Naive thymus-derived CD4-positive, alpha-beta T cell (primary cell): ENCODE data around the gene GRIA3. TPM values are rescaled to one million over a fixed set of nuclear protein-coding genes. Genes with fewer than 3 reads are reported as not detected.

Experiments
- ATAC-seq: fragments of 150-1000 bp; cut with Tn5 transposase; 2 replicates; pipeline ENCODE4 v1.10.0; 2021; ENCODE audit warnings: mild to moderate bottlenecking, moderate library complexity
- CTCF ChIA-PET: fragments of 350-600 bp; sonication (Branson Sonifier 250); formaldehyde crosslinking; loops from one replicate; lab custom pipeline; 2021; ENCODE audit warnings: antibody characterized with exemption; lab: Charles Lee
- POLR2A ChIA-PET: fragments of 350-600 bp; sonication (Branson Sonifier 250); formaldehyde crosslinking; loops from one replicate; lab custom pipeline; 2021; ENCODE audit warnings: antibody characterized with exemption, inconsistent platforms; lab: Charles Lee
- DNase-seq, 9 donors: peaks; one replicate each; pipeline versions ENCODE4 v3.0.0 to v3.0.0-alpha.2; 2020 to 2022; ENCODE audit warnings: mixed read lengths in 1 of 9
- H3K27ac ChIP-seq: one replicate; pipeline ENCODE4 v1.7.0; 2013; ENCODE audit warnings: mild to moderate bottlenecking, low read depth, low read length, moderate library complexity
- H3K27me3 ChIP-seq, 2 donors: one replicate each; pipeline ENCODE4 v1.7.0; 2013; ENCODE audit warnings: low read length in 2 of 2, mild to moderate bottlenecking in 2 of 2, moderate library complexity in 2 of 2; ENCODE audit not compliant: control insufficient read depth in 2 of 2, insufficient read depth in 2 of 2
- H3K36me3 ChIP-seq, 3 experiments: 1 replicate in 2 of 3; 2 replicates in 1 of 3; pipeline ENCODE4 v1.7.0; 2013; ENCODE audit warnings: low read length in 3 of 3, mild to moderate bottlenecking in 3 of 3, moderate library complexity in 1 of 3; ENCODE audit not compliant: insufficient read depth in 3 of 3, control insufficient read depth in 2 of 3
- H3K4me1 ChIP-seq, 2 donors: one replicate each; pipeline ENCODE4 v1.7.0; 2013; ENCODE audit warnings: low read length in 2 of 2, mild to moderate bottlenecking in 2 of 2, moderate library complexity in 1 of 2; ENCODE audit not compliant: control insufficient read depth in 2 of 2, insufficient read depth in 2 of 2
- H3K4me3 ChIP-seq: 2 replicates; pipeline ENCODE4 v1.7.0; 2013; ENCODE audit warnings: mild to moderate bottlenecking, low read length
- H3K9me3 ChIP-seq, 3 experiments: 1 replicate in 2 of 3; 2 replicates in 1 of 3; pipeline ENCODE4 v1.7.0; 2013; ENCODE audit warnings: low read length in 3 of 3; ENCODE audit not compliant: control insufficient read depth in 2 of 3
- H3K27ac Mint-ChIP-seq, 9 donors: one replicate each; pipeline ENCODE4 v1.8.0; 2020 to 2022; ENCODE audit warnings: mixed read lengths in 9 of 9, mild to moderate bottlenecking in 8 of 9, moderate library complexity in 5 of 9, inconsistent platforms in 2 of 9
- H3K27me3 Mint-ChIP-seq, 5 donors: one replicate each; pipeline ENCODE4 v1.8.0; 2021 to 2022; ENCODE audit warnings: mixed read lengths in 5 of 5, mild to moderate bottlenecking in 1 of 5
- H3K36me3 Mint-ChIP-seq, 5 donors: one replicate each; pipeline ENCODE4 v1.8.0; 2020 to 2022; ENCODE audit warnings: mixed read lengths in 5 of 5, mild to moderate bottlenecking in 3 of 5, inconsistent platforms in 1 of 5
- H3K4me1 Mint-ChIP-seq, 7 donors: one replicate each; pipeline ENCODE4 v1.8.0; 2020 to 2022; ENCODE audit warnings: mixed read lengths in 7 of 7, mild to moderate bottlenecking in 3 of 7, inconsistent platforms in 1 of 7
- H3K4me3 Mint-ChIP-seq, 10 donors: one replicate each; pipeline ENCODE4 v1.8.0; 2020 to 2022; ENCODE audit warnings: mild to moderate bottlenecking in 10 of 10, mixed read lengths in 10 of 10, moderate library complexity in 6 of 10, inconsistent platforms in 2 of 10
- H3K9me3 Mint-ChIP-seq, 11 donors: one replicate each; pipeline ENCODE4 v1.8.0; 2020 to 2022; ENCODE audit warnings: mixed read lengths in 11 of 11, mild to moderate bottlenecking in 4 of 11, inconsistent platforms in 1 of 11, moderate library complexity in 1 of 11
- intact Hi-C, 2 donors: fragments of 100-400 bp; cut with micrococcal nuclease; formaldehyde crosslinking; loops; one replicate each; pipeline ENCODE4 v1.15.1; 2023
- polyA plus RNA-seq, 2 donors: library from polyadenylated mRNA; unstranded; fragments of 300-500 nt; fragmentation: Illumina TruSeq; gene quantifications; one replicate each; pipeline ENCODE4 v1.2.3, GENCODE V29; 2021
- total RNA-seq, 6 experiments: library from RNA in 5 of 6; stranded (reverse) in 5 of 6; gene quantifications; 1 replicate in 5 of 6; 2 replicates in 1 of 6; pipeline ENCODE4 v1.2.3 and lab custom pipeline; 2021 to 2026

GRIA3 gene
- total and polyA plus RNA-seq, 7 experiments from 2014 or later: not detected

DNA sequence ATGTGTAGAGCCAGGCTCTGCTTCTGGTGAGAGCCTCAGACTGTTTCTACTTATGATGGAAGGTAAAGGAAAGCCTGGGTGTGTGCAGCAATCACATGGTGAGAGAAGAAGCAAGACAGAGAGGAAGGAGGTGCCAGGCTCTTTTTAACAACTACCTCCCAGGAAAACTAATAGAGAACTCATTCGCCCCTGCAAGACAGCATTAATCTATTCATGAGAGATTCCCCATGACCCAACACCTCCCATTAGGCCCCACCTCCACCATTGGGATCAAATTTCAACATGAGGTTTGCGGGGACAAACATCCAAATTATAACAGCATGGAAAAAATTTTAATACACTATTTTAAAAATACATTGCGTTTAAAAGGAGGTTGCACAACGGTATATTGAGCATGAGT, 24.7 kb upstream of the GRIA3 start:
- Mint-ChIP-seq H3K9me3 (peaks cover 0 to 18% (median 2%) of the 10 kb centered on the region in 11 donors), H3K4me3 (no peak overlapping the region), H3K27me3 (no peaks in the 10 kb centered on the region), H3K27ac (no peak overlapping the region), H3K36me3 (no peaks in the 10 kb centered on the region), H3K4me1 (no peaks in the 10 kb centered on the region)
- no peaks in the 10 kb centered on the region for H3K9me3 ChIP-seq
- ChIA-PET CTCF (no interaction called here), POLR2A (no interaction called here)
- no peak overlapping the region for H3K27ac ChIP-seq
- ATAC-seq (no peak), DNase-seq (no peak)
- no peaks in the 10 kb centered on the region for H3K36me3 ChIP-seq
- no peak overlapping the region for H3K4me3 ChIP-seq
- no peaks in the 10 kb centered on the region for H3K27me3 ChIP-seq
- no peaks in the 10 kb centered on the region for H3K4me1 ChIP-seq
- intact Hi-C loops: no loop called here

DNA sequence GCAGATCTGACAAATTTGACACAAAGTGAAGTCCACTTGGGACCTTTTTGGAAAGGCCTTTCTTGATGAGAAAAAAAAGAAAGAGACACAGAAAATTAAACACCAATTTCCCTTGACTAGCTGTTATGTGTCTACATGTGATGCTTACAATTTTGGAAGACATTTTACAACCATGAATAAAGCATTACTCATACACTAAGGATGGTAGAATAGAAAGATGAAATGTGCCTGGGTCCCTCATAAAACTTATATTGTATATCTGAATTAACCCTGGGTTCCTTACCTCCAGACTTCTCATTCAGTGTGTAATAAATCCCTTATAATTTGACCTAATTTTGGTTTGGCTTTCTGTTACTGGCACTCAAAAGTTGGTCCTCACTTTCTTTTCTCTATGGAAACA, 16.5 kb upstream of the GRIA3 start:
- no peaks in the 10 kb centered on the region for H3K4me1 ChIP-seq
- peaks cover 0 to 11% (median 0%) of the 10 kb centered on the region in 11 donors for H3K9me3 Mint-ChIP-seq
- H3K4me3 ChIP-seq: no peak overlapping the region
- no peaks in the 10 kb centered on the region for H3K9me3 ChIP-seq
- DNase-seq (no peak), ATAC-seq (no peak)
- no peak overlapping the region for H3K4me3 Mint-ChIP-seq
- no peaks in the 10 kb centered on the region for H3K36me3 Mint-ChIP-seq
- intact Hi-C loops: no loop called here
- no peaks in the 10 kb centered on the region for H3K27me3 ChIP-seq
- no peak overlapping the region for H3K27ac ChIP-seq
- ChIA-PET CTCF (no interaction called here), POLR2A (no interaction called here)
- peaks cover 0 to 7% (median 5%) of the 10 kb centered on the region in 5 donors for H3K27me3 Mint-ChIP-seq
- no peaks in the 10 kb centered on the region for H3K36me3 ChIP-seq
- no peaks in the 10 kb centered on the region for H3K4me1 Mint-ChIP-seq
- H3K27ac Mint-ChIP-seq: no peak overlapping the region

DNA sequence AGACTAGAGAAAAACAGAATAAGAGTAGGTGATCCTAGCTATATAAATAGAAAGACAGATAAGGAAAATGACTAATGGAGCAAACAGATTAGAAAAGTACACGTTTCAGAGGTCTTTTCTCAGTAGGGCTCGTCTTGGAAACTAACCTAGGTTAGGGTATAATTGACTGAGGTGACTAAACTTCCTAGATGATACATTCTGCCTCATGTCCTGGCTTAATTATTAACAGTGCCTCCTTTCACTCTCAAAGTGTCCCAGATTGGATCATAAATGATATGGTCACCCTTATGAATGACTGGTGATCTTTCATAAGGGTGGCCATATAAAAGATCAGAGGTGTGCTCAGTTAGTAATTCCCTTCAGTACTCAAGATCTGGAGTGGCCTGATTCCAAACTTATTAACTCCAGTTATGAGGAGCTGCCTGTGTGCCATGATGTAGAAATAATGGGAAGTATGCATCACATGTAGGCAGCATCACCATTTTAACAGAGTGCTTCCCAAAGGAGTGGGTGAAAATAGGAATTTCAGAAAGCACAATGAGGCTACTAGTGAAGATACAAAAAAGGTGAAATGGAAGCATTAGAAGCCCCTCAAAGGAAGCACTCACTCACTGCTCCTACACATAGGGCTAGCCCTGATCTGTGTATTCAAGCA, 14.7 kb upstream of the GRIA3 start:
- Mint-ChIP-seq H3K4me3 (no peak overlapping the region), H3K36me3 (no peaks in the 10 kb centered on the region), H3K4me1 (no peaks in the 10 kb centered on the region), H3K27ac (no peak overlapping the region), H3K27me3 (peaks cover 0 to 12% (median 5%) of the 10 kb centered on the region in 5 donors), H3K9me3 (peaks cover 0 to 11% (median 0%) of the 10 kb centered on the region in 11 donors)
- DNase-seq (no peak), ATAC-seq (no peak)
- Histone ChIP-seq H3K4me1 (no peaks in the 10 kb centered on the region), H3K4me3 (no peak overlapping the region), H3K27ac (no peak overlapping the region), H3K36me3 (no peaks in the 10 kb centered on the region), H3K27me3 (no peaks in the 10 kb centered on the region), H3K9me3 (no peaks in the 10 kb centered on the region)
- intact Hi-C loops: no loop called here
- POLR2A ChIA-PET: no interaction called here
- CTCF ChIA-PET: no interaction called here

DNA sequence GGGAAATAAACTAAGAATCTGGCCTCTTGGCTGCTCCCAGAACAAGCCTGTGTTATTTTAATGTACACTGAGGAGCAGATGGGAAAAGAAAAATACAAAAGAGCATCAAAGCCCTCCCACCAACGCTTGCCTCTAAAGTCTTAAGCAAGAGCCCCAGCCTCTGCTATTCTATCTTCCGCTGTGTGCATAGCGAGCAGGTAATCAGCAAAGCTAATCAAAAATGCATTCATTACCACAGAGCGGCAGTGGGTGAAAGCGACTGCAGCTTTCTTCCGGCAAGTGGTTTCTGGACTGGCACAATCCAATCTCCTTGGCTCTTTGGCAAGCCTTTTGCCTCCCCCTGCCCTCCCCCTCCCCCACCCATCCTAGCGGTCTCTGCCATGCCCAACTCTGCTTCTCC, 13.5 kb upstream of the GRIA3 start:
- H3K4me1 Mint-ChIP-seq: no peaks in the 10 kb centered on the region
- intact Hi-C loops: no loop called here
- POLR2A ChIA-PET: no interaction called here

DNA sequence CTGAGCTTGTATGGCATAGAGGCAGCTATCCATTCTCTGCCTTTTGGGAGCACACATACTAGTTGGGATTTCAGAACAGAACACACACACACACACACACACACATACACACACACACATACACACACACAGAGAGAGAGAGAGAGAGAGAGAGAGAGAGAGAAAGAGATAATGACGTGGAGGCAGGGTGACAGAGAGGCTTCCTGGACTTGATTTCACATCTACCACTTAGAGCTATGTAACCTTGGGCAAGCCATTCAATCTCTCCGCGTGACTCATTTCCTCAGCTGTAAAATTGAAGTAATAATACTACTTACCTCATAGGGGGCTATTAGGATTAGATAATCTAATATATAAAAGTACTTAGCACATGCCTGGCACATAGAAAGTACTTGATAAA, 12.3 kb upstream of the GRIA3 start:
- no peak for ATAC-seq

More for the DNA sequence above, 13.5 kb upstream of the GRIA3 start:
- H3K27me3 Mint-ChIP-seq: peaks cover 0 to 12% (median 5%) of the 10 kb centered on the region in 5 donors
- H3K4me1 ChIP-seq: no peaks in the 10 kb centered on the region
- H3K27ac Mint-ChIP-seq: no peak overlapping the region
- H3K36me3 Mint-ChIP-seq: no peaks in the 10 kb centered on the region
- H3K4me3 Mint-ChIP-seq: no peak overlapping the region
- DNase-seq (no peak), ATAC-seq (no peak)
- no peaks in the 10 kb centered on the region for H3K27me3 ChIP-seq
- no peaks in the 10 kb centered on the region for H3K36me3 ChIP-seq
- H3K9me3 Mint-ChIP-seq: peaks cover 0 to 10% (median 0%) of the 10 kb centered on the region in 11 donors
- CTCF ChIA-PET: no interaction called here
- H3K4me3 ChIP-seq: no peak overlapping the region
- H3K9me3 ChIP-seq: no peaks in the 10 kb centered on the region
- no peak overlapping the region for H3K27ac ChIP-seq

DNA sequence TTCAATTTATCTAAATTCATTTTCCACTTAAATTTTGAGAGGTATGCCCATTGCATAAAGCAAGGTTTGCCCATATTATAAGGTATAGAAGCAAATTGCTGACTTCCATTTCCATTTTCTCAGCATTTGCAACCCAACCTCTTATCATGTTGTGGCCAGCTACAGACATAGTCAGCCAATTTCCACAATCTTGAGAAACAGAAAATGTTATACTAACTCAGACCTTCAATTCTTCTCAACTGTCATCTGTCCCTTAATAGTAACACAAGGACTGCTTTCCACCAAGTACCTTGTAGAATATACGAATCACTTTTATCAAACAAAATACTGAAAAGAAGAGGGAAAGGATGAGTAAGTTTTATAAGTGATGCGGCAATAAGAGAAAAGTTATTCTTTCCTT, 11.2 kb upstream of the GRIA3 start:
- Mint-ChIP-seq H3K36me3 (no peaks in the 10 kb centered on the region), H3K27ac (no peak overlapping the region), H3K4me3 (no peak overlapping the region), H3K27me3 (peaks cover 0 to 5% (median 0%) of the 10 kb centered on the region in 5 donors), H3K9me3 (peaks cover 0 to 4% (median 0%) of the 10 kb centered on the region in 11 donors), H3K4me1 (no peaks in the 10 kb centered on the region)
- no peaks in the 10 kb centered on the region for H3K36me3 ChIP-seq
- H3K9me3 ChIP-seq: no peaks in the 10 kb centered on the region
- ATAC-seq (no peak), DNase-seq (no peak)
- intact Hi-C loops: no loop called here
- H3K27ac ChIP-seq: no peak overlapping the region
- POLR2A ChIA-PET: no interaction called here
- CTCF ChIA-PET: no interaction called here
- no peaks in the 10 kb centered on the region for H3K27me3 ChIP-seq
- H3K4me1 ChIP-seq: no peaks in the 10 kb centered on the region
- H3K4me3 ChIP-seq: no peak overlapping the region

More for the DNA sequence above, 12.3 kb upstream of the GRIA3 start:
- Histone ChIP-seq H3K27me3 (no peaks in the 10 kb centered on the region), H3K27ac (no peak overlapping the region), H3K4me3 (no peak overlapping the region), H3K9me3 (no peaks in the 10 kb centered on the region), H3K4me1 (no peaks in the 10 kb centered on the region), H3K36me3 (no peaks in the 10 kb centered on the region)
- no peak for DNase-seq
- no peak overlapping the region for H3K27ac Mint-ChIP-seq
- H3K36me3 Mint-ChIP-seq: no peaks in the 10 kb centered on the region
- peaks cover 0 to 10% (median 0%) of the 10 kb centered on the region in 11 donors for H3K9me3 Mint-ChIP-seq
- POLR2A ChIA-PET: no interaction called here
- no peak overlapping the region for H3K4me3 Mint-ChIP-seq
- peaks cover 0 to 11% (median 0%) of the 10 kb centered on the region in 5 donors for H3K27me3 Mint-ChIP-seq
- CTCF ChIA-PET: no interaction called here
- H3K4me1 Mint-ChIP-seq: no peaks in the 10 kb centered on the region
- intact Hi-C loops: no loop called here

- intact Hi-C loops: no loop called here
- Mint-ChIP-seq H3K36me3 (no peaks in the 10 kb centered on the region), H3K9me3 (peaks cover 0 to 4% (median 0%) of the 10 kb centered on the region in 11 donors), H3K4me3 (no peak overlapping the region), H3K27me3 (peaks cover 0 to 5% (median 0%) of the 10 kb centered on the region in 5 donors), H3K27ac (no peak overlapping the region), H3K4me1 (no peaks in the 10 kb centered on the region)
- H3K27me3 ChIP-seq: no peaks in the 10 kb centered on the region
- no peak for ATAC-seq
- ChIA-PET CTCF (no interaction called here), POLR2A (no interaction called here)
- DNase-seq: no peak
- no peak overlapping the region for H3K27ac ChIP-seq
- no peaks in the 10 kb centered on the region for H3K36me3 ChIP-seq
- no peak overlapping the region for H3K4me3 ChIP-seq
- H3K4me1 ChIP-seq: no peaks in the 10 kb centered on the region
- H3K9me3 ChIP-seq: no peaks in the 10 kb centered on the region
These were observed 10.2 kb upstream of the GRIA3 start for GRCh38 chrX:123173833-123174232.
